Calu3 (cell line): ENCODE measurements around the gene GAPT. TPM values are rescaled to one million over a fixed set of nuclear protein-coding genes. Genes with fewer than 3 reads are reported as not detected.

Experiments
- BruUV-seq: library from RNA; stranded (reverse); fragments of 400-500 nt; replicated peaks from 2 replicates; lab custom pipeline; 2021; lab: Mats Ljungman, UMichigan
- CTCF ChIA-PET: fragments of 300-600 bp; sonication (Branson Sonifier 250); formaldehyde crosslinking; loops from one replicate; lab custom pipeline; 2022; ENCODE audit warnings: antibody characterized with exemption; lab: Charles Lee
- DNase-seq: peaks from one replicate; pipeline ENCODE4 v3.0.0; 2022
- H3K27ac Mint-ChIP-seq: one replicate; pipeline ENCODE4 v1.8.0; 2022; ENCODE audit warnings: mixed read lengths; ENCODE audit not compliant: unreplicated experiment
- H3K27me3 Mint-ChIP-seq: one replicate; pipeline ENCODE4 v1.8.0; 2022; ENCODE audit warnings: mixed read lengths; ENCODE audit not compliant: unreplicated experiment
- H3K36me3 Mint-ChIP-seq: one replicate; pipeline ENCODE4 v1.8.0; 2022; ENCODE audit warnings: mild to moderate bottlenecking, moderate library complexity, mixed read lengths; ENCODE audit not compliant: insufficient read depth, unreplicated experiment
- H3K4me1 Mint-ChIP-seq: one replicate; pipeline ENCODE4 v1.8.0; 2022; ENCODE audit warnings: mild to moderate bottlenecking, low read depth, mixed read lengths; ENCODE audit not compliant: unreplicated experiment
- H3K4me3 Mint-ChIP-seq: one replicate; pipeline ENCODE4 v1.8.0; 2022; ENCODE audit warnings: mild to moderate bottlenecking, low read depth, moderate library complexity, mixed read lengths; ENCODE audit not compliant: unreplicated experiment
- H3K9me3 Mint-ChIP-seq: one replicate; pipeline ENCODE4 v1.8.0; 2022; ENCODE audit warnings: low read depth, mixed read lengths; ENCODE audit not compliant: unreplicated experiment
- intact Hi-C: fragments of 100-400 bp; cut with micrococcal nuclease; formaldehyde crosslinking; loops from one replicate; pipeline ENCODE4 v1.10.0; 2022; ENCODE audit not compliant: unreplicated experiment
- total RNA-seq: library from RNA; stranded (reverse); gene quantifications from 2 replicates; pipeline ENCODE4 v1.2.3, GENCODE V29; 2022
- TF ChIP-seq, protein P1 (sequence below): fragments of 200-600 bp; IDR thresholded peaks from one replicate; pipeline ENCODE4 v1.8.0; 2022; ENCODE audit warnings: antibody characterized with exemption; ENCODE audit not compliant: unreplicated experiment

GAPT gene
- total RNA-seq, 1 experiment from 2014 or later, result not detected

DNA sequence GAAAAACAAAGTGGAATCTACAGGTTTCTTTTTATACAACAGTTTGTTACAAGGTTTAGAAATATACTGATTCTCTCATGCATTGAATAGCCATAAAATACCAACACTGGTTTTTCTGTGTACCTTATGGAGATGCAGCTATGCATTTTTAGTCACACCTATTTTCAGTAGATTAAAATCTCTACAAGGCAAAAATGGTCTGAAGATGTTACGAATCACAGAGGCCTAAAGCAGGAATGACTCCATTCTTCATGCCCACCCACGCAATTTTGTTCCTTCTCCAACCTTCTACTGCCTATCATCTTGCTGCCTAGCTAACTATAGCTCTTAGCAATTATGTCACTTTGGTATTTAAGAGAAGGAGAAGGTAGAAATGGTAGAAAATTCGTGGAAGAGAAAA, 41.2 kb upstream of the GAPT start:
- Mint-ChIP-seq H3K4me1 (peaks cover 23% of the 10 kb centered on the region), H3K9me3 (no peaks in the 10 kb centered on the region), H3K27me3 (no peaks in the 10 kb centered on the region), H3K27ac (no peak overlapping the region), H3K36me3 (peaks cover 34% of the 10 kb centered on the region), H3K4me3 (no peak overlapping the region)
- CTCF ChIA-PET, result no interaction called here
- intact Hi-C loops, result loop anchor here (10.0 kb wide), 1 partner anchor 365 kb away; no protein-coding TSS in a partner anchor
- TF ChIP-seq, protein P1, sequence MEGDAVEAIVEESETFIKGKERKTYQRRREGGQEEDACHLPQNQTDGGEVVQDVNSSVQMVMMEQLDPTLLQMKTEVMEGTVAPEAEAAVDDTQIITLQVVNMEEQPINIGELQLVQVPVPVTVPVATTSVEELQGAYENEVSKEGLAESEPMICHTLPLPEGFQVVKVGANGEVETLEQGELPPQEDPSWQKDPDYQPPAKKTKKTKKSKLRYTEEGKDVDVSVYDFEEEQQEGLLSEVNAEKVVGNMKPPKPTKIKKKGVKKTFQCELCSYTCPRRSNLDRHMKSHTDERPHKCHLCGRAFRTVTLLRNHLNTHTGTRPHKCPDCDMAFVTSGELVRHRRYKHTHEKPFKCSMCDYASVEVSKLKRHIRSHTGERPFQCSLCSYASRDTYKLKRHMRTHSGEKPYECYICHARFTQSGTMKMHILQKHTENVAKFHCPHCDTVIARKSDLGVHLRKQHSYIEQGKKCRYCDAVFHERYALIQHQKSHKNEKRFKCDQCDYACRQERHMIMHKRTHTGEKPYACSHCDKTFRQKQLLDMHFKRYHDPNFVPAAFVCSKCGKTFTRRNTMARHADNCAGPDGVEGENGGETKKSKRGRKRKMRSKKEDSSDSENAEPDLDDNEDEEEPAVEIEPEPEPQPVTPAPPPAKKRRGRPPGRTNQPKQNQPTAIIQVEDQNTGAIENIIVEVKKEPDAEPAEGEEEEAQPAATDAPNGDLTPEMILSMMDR, result no peak
- no peak for DNase-seq
- no TSS peak for BruUV-seq

DNA sequence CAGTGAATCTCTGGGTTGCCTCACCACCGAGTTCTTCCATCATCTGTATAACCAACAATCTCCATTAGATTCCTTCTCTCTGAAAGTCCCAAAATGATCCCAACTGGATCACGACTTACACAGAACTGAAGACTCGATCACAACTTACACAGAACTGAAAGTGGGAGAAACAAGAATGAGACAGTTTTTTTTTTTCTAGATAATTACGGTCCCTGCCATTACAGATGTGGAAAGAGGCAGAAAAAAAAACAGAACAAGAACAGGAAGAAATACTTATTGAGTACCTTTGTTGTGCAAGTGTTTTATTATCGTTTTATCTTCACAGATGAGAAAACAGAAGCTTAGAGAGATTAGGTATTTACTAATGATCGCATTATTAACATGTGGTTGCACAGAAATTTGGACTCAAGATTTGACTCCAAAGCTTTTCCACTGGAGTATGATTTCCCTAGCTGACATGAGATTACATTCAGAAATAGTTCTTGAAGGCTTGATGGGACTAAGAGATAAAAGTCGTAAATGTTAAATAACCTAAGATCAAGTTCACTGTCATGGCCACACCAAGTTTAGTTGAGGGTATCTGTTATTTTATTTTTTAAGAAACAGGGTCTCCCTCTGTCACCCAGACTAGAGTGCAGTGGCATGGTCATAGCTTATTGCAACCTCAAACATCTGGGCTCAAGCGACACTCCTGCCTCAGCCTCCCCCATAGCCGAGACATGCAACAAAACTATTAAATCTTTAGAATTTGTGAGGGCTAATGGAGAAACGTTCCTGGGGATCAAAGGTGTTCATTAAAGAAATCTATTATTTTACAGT, 40.2 kb upstream of the GAPT start:
- DNase-seq, result no peak
- H3K4me3 Mint-ChIP-seq, result no peak overlapping the region
- H3K4me1 Mint-ChIP-seq, result peaks cover 28% of the 10 kb centered on the region
- intact Hi-C loops, result loop anchor here (10.0 kb wide), 1 partner anchor 366 kb away; no protein-coding TSS in a partner anchor
- H3K27ac Mint-ChIP-seq, result no peak overlapping the region
- H3K9me3 Mint-ChIP-seq, result no peaks in the 10 kb centered on the region
- no peaks in the 10 kb centered on the region for H3K27me3 Mint-ChIP-seq
- TF ChIP-seq, protein P1, result no peak
- CTCF ChIA-PET, result no interaction called here
- no TSS peak for BruUV-seq
- H3K36me3 Mint-ChIP-seq, result peaks cover 44% of the 10 kb centered on the region

DNA sequence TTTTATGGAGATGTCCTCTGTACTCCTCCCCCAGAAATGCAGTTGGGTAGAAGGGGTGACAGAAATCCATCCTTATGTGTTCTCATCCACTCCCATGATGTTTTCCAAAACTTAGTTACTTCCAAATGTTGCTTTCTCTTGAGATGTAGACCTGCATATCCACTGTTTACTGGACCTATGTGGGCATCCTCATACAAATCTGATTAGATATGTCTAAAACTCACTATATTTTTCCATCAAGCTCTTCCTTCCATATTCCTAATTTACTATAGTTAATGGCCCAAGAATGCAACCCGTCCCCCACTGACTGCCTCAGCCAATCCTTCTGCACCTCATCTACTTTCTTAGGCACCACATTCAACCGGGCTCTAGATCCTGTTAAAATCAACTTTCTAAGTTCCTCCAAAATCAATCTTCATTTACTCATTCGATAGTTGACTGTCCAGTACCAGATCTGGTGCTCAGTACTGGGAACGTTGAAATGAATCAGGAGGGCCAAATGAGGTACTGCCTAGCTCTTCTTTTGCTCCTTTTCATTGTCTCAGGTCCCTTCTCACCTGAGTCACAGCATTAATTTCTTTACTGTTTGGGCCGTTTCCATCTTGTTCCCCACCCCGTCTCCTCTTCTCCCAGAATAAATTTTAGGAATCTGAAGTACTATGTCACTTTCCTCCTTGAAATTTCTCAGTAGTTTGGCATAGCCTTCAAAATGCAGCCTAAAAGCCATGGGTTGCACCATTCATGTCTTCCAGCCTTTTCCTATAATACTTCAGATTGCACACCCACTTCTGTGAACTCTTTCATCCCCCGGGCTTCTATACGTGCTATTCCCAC, 39.3 kb upstream of the GAPT start:
- Mint-ChIP-seq H3K27me3 (no peaks in the 10 kb centered on the region), H3K36me3 (peaks cover 54% of the 10 kb centered on the region), H3K27ac (peak overlapping the region; percentile 16), H3K9me3 (no peaks in the 10 kb centered on the region), H3K4me3 (peak overlapping the region; percentile 8), H3K4me1 (peaks cover 28% of the 10 kb centered on the region)
- CTCF ChIA-PET, result no interaction called here
- BruUV-seq, result no TSS peak
- intact Hi-C loops, result loop anchor here (10.0 kb wide), 1 partner anchor 367 kb away; no protein-coding TSS in a partner anchor
- TF ChIP-seq, protein P1, result no peak
- DNase-seq, result no peak

DNA sequence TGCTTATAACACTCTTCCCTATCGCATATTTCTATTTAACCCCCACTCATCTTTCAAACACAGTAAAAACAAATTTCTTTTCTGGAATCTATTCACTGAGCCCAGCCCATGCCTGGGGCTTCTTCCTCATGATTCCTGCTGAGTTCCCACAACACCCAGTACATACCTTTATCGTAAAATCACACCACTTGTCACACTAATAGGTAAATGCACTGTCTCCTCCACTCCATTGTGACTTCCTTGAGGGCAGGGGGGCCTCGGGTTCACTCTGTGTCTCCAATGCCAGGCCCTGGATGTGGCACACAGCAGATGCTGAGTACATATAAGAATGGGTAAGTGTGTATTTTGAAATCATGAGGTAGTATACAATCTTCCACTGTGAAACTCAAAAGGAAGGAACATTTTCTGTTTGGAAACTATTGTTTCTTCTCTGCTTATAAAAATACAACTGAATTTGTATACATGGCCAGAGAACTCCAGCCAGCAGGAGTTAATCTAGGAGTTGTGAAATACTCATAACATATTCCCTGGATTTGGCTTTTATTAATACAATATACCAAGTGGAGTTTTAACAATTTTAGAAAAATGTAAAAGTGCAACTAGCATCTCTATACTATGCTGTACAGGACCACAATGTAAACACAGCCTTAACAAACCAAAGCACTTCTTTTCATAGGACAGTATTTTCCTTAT, 38.5 kb upstream of the GAPT start:
- intact Hi-C loops, result loop anchor here (10.0 kb wide), 1 partner anchor 368 kb away; no protein-coding TSS in a partner anchor
- Mint-ChIP-seq H3K4me3 (peak overlapping the region; percentile 8), H3K27ac (peak overlapping the region; percentile 16), H3K4me1 (peaks cover 28% of the 10 kb centered on the region), H3K36me3 (peaks cover 61% of the 10 kb centered on the region), H3K27me3 (no peaks in the 10 kb centered on the region), H3K9me3 (no peaks in the 10 kb centered on the region)
- CTCF ChIA-PET, result no interaction called here
- TF ChIP-seq, protein P1, result no peak
- no peak for DNase-seq
- BruUV-seq, result no TSS peak
